Panc1 (cell line): Measurements from ENCODE around the gene CCDC102A.

ENCODE experiments used
- POLR2AphosphoS5 ChIP-seq: IDR thresholded peaks from 2 replicates; pipeline ENCODE4 v1.6.1; 2012; ENCODE audit warnings: mild to moderate bottlenecking, low read depth, low read length, moderate library complexity
- SIN3A ChIP-seq: IDR thresholded peaks from 2 replicates; pipeline ENCODE4 v1.6.1; 2012; ENCODE audit warnings: low read depth, mild to moderate bottlenecking, low read length, moderate library complexity, borderline replicate concordance; ENCODE audit not compliant: insufficient read depth
- TCF7L2 ChIP-seq: IDR thresholded peaks from 2 replicates; pipeline ENCODE4 v1.6.1; 2011; ENCODE audit warnings: mild to moderate bottlenecking, low read depth, low read length, inconsistent platforms
- TF ChIP-seq, protein P1 (sequence below): fragments of 450-650 bp; IDR thresholded peaks from 2 replicates; pipeline ENCODE4 v1.5.1; 2017; ENCODE audit warnings: mild to moderate bottlenecking
- TF ChIP-seq, protein P2 (sequence below), 2 experiments: IDR thresholded peaks; 2 replicates each; pipeline ENCODE4 v1.6.1; 2011 to 2012; ENCODE audit warnings: low read depth in 2 of 2, control low read depth in 1 of 2, low read length in 1 of 2, mild to moderate bottlenecking in 1 of 2, moderate library complexity in 1 of 2; ENCODE audit not compliant: insufficient read depth in 1 of 2

DNA sequence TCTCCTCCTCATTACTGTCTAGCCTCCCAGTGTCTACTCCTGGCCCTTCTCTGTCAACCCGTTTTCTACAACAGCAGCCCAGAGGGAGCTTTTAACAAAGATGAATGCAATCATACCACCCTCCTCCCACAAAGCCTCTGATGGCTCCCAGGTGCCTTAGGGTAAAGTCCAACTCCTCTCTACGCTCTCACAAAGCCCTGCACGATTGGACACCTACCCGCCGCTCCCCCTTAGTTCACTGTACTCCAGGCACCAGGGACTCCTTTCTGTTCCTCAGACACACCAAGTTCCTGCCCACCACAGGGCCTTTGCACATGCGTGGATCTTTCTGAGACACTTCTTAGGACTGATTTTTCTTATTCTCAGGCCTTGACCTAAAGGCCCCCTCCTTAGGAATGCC, 17.4 kb downstream of the CCDC102A start:
- TF ChIP-seq, protein P1, sequence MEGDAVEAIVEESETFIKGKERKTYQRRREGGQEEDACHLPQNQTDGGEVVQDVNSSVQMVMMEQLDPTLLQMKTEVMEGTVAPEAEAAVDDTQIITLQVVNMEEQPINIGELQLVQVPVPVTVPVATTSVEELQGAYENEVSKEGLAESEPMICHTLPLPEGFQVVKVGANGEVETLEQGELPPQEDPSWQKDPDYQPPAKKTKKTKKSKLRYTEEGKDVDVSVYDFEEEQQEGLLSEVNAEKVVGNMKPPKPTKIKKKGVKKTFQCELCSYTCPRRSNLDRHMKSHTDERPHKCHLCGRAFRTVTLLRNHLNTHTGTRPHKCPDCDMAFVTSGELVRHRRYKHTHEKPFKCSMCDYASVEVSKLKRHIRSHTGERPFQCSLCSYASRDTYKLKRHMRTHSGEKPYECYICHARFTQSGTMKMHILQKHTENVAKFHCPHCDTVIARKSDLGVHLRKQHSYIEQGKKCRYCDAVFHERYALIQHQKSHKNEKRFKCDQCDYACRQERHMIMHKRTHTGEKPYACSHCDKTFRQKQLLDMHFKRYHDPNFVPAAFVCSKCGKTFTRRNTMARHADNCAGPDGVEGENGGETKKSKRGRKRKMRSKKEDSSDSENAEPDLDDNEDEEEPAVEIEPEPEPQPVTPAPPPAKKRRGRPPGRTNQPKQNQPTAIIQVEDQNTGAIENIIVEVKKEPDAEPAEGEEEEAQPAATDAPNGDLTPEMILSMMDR = no peak
- TF ChIP-seq SIN3A = no peak
- TF ChIP-seq POLR2AphosphoS5 = no peak
- TF ChIP-seq, protein P2, sequence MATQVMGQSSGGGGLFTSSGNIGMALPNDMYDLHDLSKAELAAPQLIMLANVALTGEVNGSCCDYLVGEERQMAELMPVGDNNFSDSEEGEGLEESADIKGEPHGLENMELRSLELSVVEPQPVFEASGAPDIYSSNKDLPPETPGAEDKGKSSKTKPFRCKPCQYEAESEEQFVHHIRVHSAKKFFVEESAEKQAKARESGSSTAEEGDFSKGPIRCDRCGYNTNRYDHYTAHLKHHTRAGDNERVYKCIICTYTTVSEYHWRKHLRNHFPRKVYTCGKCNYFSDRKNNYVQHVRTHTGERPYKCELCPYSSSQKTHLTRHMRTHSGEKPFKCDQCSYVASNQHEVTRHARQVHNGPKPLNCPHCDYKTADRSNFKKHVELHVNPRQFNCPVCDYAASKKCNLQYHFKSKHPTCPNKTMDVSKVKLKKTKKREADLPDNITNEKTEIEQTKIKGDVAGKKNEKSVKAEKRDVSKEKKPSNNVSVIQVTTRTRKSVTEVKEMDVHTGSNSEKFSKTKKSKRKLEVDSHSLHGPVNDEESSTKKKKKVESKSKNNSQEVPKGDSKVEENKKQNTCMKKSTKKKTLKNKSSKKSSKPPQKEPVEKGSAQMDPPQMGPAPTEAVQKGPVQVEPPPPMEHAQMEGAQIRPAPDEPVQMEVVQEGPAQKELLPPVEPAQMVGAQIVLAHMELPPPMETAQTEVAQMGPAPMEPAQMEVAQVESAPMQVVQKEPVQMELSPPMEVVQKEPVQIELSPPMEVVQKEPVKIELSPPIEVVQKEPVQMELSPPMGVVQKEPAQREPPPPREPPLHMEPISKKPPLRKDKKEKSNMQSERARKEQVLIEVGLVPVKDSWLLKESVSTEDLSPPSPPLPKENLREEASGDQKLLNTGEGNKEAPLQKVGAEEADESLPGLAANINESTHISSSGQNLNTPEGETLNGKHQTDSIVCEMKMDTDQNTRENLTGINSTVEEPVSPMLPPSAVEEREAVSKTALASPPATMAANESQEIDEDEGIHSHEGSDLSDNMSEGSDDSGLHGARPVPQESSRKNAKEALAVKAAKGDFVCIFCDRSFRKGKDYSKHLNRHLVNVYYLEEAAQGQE (IDR thresholded peaks at IDR 0.05; ENCODE audit: insufficient read depth in 1 of 2, low read depth in 2 of 2, low read length in 1 of 2) = no peak
- TF ChIP-seq TCF7L2 = no peak
